Head of caudate nucleus (tissue), 42 donors: ENCODE data around the gene AKAP13.

Experiments
- DNase-seq, 42 donors: peaks; one replicate each; pipeline versions ENCODE4 v3.0.0 to v3.0.0-alpha.2; 2020 to 2021; ENCODE audit warnings: mixed read lengths in 7 of 42
- intact Hi-C: fragments of 100-400 bp; cut with DNase I; formaldehyde crosslinking; loops from one replicate; pipeline ENCODE4 v1.15.0; 2022

Gene AKAP13

DNA sequence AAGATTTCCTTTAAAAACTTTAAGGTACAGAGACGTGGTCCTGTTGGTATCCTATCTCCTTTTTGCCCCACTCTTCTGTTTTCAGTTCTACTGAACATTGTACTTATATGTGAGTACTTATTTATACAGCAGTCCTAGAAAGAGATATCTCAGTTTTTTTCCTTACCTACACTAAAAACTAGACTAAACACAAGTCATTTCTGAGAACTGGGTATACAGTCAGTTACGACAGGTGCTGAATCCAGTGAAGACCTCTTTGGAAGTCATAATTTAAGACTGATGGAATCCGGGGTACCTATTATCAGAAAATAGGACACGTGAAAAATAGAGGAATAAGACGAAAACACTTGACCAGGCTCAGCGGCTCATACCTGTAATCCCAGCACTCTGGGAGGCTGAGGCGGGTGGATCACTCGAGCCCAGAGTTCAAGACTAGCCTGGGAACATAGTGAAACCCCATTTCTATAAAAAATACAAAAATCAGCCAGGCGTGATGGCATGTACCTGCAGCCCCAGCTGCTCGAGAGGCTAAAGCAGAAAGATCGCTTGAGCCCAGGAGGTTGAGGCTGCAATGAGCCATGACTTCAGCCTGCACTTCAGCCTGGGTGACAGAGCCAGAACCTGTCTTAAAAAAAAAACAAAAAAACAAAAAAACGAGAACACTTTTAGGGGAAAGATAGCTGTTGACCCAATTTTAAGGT, 338.0 kb downstream of the AKAP13 start:
- intact Hi-C loops = no loop called here

GRCh38 chr15:85718981-85719380, 338.6 kb downstream of the AKAP13 start:
- DNase-seq = no peak
- intact Hi-C loops = no loop called here

More for the DNA sequence above, 338.0 kb downstream of the AKAP13 start:
- no peak for DNase-seq

DNA sequence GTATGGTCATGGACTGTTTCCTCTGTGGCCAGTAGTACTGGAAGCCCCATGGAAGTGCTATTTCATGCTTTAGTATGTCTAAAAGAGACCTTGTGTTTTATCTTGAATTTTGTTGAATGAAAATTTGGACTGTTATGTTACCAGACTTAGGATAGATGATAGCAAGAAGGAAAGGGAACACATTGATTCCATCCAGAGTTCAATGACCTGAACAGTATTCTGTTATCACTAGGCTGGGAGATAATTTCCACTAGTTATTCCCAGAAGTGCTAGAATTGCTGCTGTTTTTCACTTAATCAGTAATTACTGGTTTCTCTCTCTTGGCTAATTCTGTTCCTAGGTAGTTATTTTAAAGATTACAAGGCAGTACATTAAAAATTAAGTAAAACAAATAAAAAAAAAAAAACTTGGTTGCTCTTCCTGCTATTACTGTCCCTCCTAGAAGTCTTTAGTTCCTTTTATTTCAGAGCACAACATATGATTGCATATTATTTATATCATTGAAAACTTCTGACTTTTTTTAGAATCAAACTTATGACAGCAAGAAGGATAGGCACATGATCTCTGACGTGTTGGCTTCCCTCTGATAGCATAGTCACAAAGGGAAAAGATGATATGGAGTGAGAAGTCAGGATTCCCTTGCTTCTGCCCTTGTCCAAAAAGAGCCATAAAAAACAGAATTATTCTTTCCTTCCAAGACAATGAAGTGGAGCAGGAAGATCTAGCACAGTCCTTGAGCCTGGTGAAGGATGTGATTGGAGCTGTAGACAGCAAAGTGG, 342.2 kb downstream of the AKAP13 start:
- intact Hi-C loops = no loop called here
- no peak for DNase-seq

DNA sequence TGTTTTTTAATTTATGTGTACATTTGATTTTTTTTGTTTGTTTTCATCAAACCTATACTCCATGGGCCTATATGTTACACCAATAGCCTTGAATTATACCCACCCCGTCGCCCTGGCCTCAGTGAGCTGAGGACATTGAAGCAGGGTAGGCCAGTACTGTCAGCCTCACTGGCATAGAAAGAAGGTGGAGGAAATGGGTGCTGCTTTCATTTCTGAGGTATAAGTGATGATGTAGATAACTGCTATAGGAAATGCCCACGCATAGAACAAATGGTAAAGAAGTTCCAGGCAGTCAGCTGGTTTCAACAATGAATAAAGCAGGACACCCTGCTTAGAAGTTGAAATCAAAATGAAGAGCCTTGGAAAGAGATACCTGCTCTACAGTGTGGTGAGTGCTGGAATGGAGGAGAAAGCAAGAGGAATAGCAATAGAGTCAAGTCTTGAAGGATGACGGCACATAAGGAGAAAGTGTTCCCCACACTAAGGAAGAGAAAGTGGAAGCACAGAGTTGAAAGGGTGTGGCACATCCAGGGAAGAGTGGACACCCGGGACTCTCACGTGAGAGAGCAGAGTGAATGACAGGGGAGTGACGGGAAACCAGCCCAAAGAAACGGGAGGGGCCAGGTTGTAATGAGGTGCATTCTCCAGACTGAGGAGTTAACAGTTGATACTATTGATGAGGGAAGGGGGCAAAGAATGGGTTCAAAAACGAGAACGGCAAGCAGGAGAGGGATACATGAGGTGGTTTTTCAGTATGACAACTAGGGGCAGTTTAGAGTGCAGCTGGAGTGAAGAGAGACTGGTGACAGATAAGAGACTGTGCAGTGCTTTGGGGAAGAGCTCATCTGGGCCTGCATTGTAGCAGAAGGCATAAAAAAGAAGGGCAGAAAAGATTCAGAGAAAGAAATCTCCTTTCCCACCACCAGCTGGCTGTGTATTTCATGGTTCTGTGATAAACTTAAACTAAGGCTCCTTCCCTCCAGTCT, 343.9 kb downstream of the AKAP13 start:
- intact Hi-C loops = no loop called here
- no peak for DNase-seq

- intact Hi-C loops = no loop called here
- DNase-seq = no peak
Measured at GRCh38 chr15:85725019-85725418, 344.6 kb downstream of the AKAP13 start.

DNA sequence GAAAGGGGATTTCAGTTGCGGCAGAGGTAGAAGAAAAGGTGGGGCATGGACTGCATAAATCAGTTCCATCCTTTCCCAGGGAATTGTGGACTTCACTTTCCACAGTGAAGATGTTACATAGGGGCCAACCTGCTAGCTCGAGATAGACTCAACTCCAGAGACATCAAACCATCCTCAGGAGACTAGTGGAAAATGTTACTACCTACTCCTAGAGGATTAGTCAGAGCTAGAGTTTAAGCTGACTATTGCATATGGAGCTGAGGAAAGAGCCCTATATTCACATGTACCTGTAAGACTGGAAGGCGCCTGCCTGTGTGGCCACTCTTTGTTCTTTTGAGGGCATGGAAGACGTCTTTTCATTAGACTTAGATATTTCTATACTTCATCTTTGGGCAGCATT, 345.2 kb downstream of the AKAP13 start:
- intact Hi-C loops = no loop called here
- DNase-seq = no peak

DNA sequence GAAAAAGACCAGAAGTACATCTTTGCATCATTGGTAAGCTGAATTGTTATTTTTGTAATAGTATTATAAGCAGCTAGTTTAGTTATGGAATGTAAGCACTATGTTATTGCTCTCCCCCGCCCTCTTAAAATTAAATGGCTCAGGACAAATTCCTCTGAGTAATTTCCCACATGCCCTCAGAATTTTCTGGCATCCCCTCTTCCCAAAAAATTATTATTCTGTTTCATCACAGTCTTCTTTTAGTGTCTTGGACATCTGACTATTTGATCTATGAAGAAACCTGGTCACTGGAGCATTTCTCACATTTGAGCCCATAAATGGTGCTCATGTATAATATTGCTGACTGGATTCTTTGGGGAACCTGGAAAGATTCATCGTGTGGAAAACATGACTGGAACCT, 346.1 kb downstream of the AKAP13 start:
- intact Hi-C loops = no loop called here

GRCh38 chr15:85727068-85727467, 346.7 kb downstream of the AKAP13 start:
- intact Hi-C loops = no loop called here
- no peak for DNase-seq

More for the DNA sequence above, 346.1 kb downstream of the AKAP13 start:
- no peak for DNase-seq

DNA sequence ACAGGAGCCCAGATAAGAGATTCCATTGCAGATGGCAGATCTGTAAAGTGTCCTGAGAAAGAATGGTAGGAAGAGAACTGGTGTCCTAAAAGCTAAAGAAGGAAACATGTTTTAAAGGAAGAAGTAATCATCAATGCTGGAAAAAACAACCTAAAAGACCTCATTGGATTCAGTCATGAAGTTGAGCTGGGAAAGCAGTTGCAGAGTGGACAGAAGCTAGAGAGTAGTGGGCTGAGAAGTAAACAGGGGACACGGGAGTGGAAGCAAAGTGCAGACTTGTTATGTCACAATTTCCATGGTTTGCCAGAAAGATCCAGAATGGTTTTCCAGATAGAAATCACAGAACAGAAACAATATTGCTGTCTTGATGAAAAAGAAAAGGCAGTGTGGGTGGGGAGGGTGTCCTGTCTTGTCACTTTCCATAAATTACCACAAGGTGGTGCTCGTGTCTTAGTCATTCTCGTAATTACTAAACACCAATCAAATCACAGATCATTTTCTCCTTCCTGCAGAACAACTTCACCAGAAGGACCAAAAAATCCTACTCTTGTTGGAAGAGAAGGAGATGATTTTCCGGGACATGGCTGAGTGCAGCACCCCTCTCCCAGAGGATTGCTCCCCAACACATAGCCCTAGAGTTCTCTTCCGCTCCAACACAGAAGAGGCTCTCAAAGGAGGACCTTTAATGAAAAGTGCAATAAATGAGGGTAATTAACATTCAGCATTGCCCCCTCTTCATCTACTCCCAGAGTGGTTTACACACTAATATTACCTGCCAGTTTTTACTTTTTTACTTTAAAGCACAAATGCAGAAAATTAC, 349.8 kb downstream of the AKAP13 start:
- intact Hi-C loops = loop anchor here (2.0 kb wide), 1 partner anchor 111 kb away; no protein-coding TSS in a partner anchor
- DNase-seq = peak in 20 of 42 donors; percentile 24 to 84 (median 66)

GRCh38 chr15:85733416-85733815, 353.0 kb downstream of the AKAP13 start:
- DNase-seq = no peak

DNA sequence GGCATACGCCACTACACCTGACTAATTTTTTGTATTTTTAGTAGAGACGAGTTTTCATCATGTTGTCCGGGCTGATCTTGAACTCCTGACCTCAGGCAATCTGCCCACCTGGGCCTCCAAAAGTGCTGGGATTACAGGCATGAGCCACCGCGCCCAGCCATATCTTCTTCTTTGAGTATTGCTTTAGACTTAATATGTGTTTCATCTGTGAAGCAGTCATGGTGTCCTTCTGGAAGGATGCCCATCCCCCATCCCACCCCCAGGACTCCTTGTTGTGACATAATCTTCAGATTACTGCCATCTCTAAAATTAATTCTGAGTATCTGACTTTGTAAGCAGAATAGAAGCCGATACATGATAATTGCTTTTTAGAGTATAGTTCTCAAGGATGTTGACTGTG, 356.7 kb downstream of the AKAP13 start:
- intact Hi-C loops = no loop called here
- peak in 3 of 42 donors; percentile 32 to 57 (median 46) for DNase-seq

More at GRCh38 chr15:85733416-85733815, 353.0 kb downstream of the AKAP13 start:
- intact Hi-C loops = no loop called here

DNA sequence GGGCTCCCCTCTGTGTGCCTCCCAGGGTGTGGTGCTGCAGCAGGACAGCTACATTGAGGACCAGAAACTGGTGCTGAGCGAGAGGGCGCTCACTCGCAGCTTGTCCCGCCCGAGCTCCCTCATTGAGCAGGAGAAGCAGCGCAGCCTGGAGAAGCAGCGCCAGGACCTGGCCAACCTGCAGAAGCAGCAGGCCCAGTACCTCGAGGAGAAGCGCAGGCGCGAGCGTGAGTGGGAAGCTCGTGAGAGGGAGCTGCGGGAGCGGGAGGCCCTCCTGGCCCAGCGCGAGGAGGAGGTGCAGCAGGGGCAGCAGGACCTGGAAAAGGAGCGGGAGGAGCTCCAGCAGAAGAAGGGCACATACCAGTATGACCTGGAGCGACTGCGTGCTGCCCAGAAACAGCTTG, 360.6 kb downstream of the AKAP13 start:
- intact Hi-C loops = no loop called here
- peak in 33 of 42 donors; percentile 37 to 84 (median 68) for DNase-seq

GRCh38 chr15:85741662-85742061, 361.3 kb downstream of the AKAP13 start:
- intact Hi-C loops = no loop called here
- DNase-seq = no peak

DNA sequence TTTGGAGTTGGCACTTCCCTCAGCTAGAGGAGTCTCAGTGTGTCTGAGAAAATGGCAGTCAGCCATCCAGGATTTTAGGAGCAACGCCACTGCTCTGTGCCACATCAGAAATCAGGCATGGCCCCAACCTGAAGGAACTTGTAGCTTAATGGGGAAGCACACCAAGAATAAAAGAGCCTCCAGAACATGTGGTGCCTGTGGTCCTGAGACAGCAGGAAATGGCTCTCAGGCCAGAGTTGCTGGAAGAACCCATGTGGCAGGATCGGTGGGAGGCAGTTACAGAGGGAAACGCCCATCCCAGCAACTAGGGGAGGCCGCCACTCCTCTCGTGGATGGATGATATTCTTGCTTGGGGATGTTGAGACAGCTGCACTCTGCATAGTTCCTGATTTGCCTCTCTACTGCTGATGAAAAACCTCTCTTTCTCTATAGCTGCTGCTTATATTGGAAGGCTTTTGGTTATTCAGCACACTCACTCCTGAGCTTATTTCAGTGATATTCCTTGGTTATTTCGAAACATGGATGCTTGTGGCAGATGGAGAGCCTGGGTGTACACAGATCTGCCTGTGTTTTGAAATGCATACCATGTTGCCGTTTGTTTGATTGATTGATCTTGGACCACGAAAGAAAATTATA, 361.9 kb downstream of the AKAP13 start:
- intact Hi-C loops = no loop called here
- peak in 12 of 42 donors; percentile 32 to 64 (median 44) for DNase-seq

GRCh38 chr15:85743392-85744055, 363.1 kb downstream of the AKAP13 start:
- DNase-seq = peak in 2 of 42 donors; percentile 15 to 38

DNA sequence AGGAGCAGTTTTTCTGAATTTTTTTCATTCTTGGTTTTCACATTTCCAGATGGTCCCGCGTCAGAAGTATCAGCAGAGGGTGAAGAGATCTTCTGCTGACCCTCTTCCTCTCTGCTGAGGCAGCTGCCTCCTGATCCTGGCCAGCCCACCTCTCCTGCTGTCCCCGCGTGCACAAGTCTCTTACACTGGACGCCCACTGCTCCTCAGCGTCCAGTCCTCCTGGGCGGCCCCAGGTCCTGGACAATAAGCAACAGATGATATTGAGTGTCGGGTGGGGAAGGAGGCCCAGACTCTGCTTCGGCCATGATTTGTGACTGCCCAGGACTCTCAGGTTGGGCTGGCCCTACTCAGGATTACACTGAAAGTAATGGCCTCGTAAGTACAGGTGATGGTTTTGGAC, 364.2 kb downstream of the AKAP13 start:
- intact Hi-C loops = no loop called here
- peak in 3 of 42 donors; percentile 4 to 39 (median 12) for DNase-seq

More at GRCh38 chr15:85743392-85744055, 363.1 kb downstream of the AKAP13 start:
- intact Hi-C loops = no loop called here

DNA sequence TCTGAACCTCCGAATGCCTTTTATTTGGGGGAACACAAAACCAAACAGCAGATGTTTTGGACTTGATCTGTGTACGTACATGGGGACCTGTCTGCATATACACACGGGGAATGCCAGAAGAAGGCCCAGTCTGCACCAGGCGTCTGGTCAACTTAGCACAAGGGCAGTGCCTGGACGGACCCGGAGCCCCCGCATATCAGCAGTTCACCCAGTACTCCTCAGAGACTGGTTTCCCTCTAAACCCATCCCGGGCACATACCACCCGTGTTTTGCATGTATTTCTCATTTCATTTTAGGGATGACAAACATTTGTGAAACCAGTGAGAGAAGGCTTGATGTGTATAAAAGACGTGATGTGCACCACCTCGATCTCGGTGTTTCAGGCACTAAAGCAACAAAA, 364.6 kb downstream of the AKAP13 start:
- intact Hi-C loops = no loop called here
- DNase-seq = peak in 3 of 42 donors; percentile 7 to 42 (median 7)
